ENCODE measurements around the gene DUS1L.

Gene DUS1L

GRCh38 chr17:82022310-82022980, 43.2 kb downstream of the DUS1L start, which contains the start of gene CENPX:
Gene CENPX, minus strand, starts transcription at chr17:82022878. Its CDS starts 17 bp downstream, at chr17:82022861.
- peak in 1 of 2 experiments; percentile 70 for DNase-seq

GRCh38 chr17:82021900-82022309, 43.7 kb downstream of the DUS1L start:
- no peak for DNase-seq

GRCh38 chr17:82021107-82021899, 44.3 kb downstream of the DUS1L start:
- DNase-seq = peak; percentile 37 to 83

GRCh38 chr17:82020572-82021106, 45.0 kb downstream of the DUS1L start:
- DNase-seq = no peak

- peak in 1 of 2 experiments; percentile 78 for DNase-seq
These were observed 45.7 kb downstream of the DUS1L start for GRCh38 chr17:82019690-82020571.

- DNase-seq = no peak
These were observed 46.5 kb downstream of the DUS1L start for GRCh38 chr17:82018989-82019689.

- DNase-seq = no peak
These were observed 47.2 kb downstream of the DUS1L start for GRCh38 chr17:82018152-82018988.

- no peak for DNase-seq
These were observed 47.9 kb downstream of the DUS1L start for GRCh38 chr17:82017612-82018151.

- DNase-seq = no peak
These were observed 48.6 kb downstream of the DUS1L start for GRCh38 chr17:82016875-82017459.

- DNase-seq = no peak
These were observed 49.3 kb downstream of the DUS1L start for GRCh38 chr17:82016061-82016874.

GRCh38 chr17:82015311-82015971, 50.2 kb downstream of the DUS1L start:
- no peak for DNase-seq

GRCh38 chr17:82014971-82015310, 50.7 kb downstream of the DUS1L start:
- DNase-seq = no peak

- DNase-seq = no peak
These were observed 51.2 kb downstream of the DUS1L start for GRCh38 chr17:82014432-82014831.

- DNase-seq = no peak
These were observed 51.8 kb downstream of the DUS1L start for GRCh38 chr17:82013772-82014321.

- no peak for DNase-seq
These were observed 52.3 kb downstream of the DUS1L start for GRCh38 chr17:82013341-82013740.

GRCh38 chr17:82012640-82013295, 52.8 kb downstream of the DUS1L start:
- no peak for DNase-seq

- no peak for DNase-seq
These were observed 53.4 kb downstream of the DUS1L start for GRCh38 chr17:82012261-82012639.

GRCh38 chr17:82011617-82012187, 53.9 kb downstream of the DUS1L start:
- no peak for DNase-seq

All from NCI-H526 (cell line).